Spleen (tissue), 11 donors: ENCODE measurements around the gene PRTG. TPM values are rescaled to one million over a fixed set of nuclear protein-coding genes. Genes with fewer than 3 reads are reported as not detected.

Experiments
- DNase-seq: peaks from one replicate; pipeline ENCODE4 v3.0.0-alpha.2; 2020
- H3K27ac ChIP-seq, 8 donors: fragments of 200-600 bp; sonication (generic) in 7 of 8; 1 replicate in 4 of 8; 2 replicates in 4 of 8; pipeline versions ENCODE4 v1.5.0 to v1.8.0; 2016 to 2021; ENCODE audit warnings: inconsistent platforms in 4 of 8, mild to moderate bottlenecking in 4 of 8, moderate library complexity in 1 of 8
- H3K27me3 ChIP-seq, 7 donors: fragments of 200-600 bp; sonication (generic) in 6 of 7; replicated peaks in 1 of 7; 1 replicate in 4 of 7; 2 replicates in 3 of 7; pipeline versions ENCODE4 v1.5.0 to v1.8.0; 2016 to 2021; ENCODE audit warnings: inconsistent platforms in 3 of 7, mild to moderate bottlenecking in 1 of 7
- H3K36me3 ChIP-seq, 6 donors: fragments of 200-600 bp; sonication (generic) in 5 of 6; 1 replicate in 4 of 6; 2 replicates in 2 of 6; pipeline versions ENCODE4 v1.5.0 to v1.8.0; 2016 to 2021; ENCODE audit warnings: inconsistent platforms in 2 of 6
- H3K4me1 ChIP-seq, 6 donors: fragments of 200-600 bp; sonication (generic) in 5 of 6; 1 replicate in 3 of 6; 2 replicates in 3 of 6; pipeline versions ENCODE4 v1.5.0 to v1.8.0; 2016 to 2021; ENCODE audit warnings: inconsistent platforms in 3 of 6
- H3K4me3 ChIP-seq, 8 donors: fragments of 200-600 bp; sonication (generic) in 7 of 8; 1 replicate in 4 of 8; 2 replicates in 4 of 8; pipeline versions ENCODE4 v1.5.0 to v1.8.0; 2016 to 2021; ENCODE audit warnings: inconsistent platforms in 4 of 8, mild to moderate bottlenecking in 4 of 8, moderate library complexity in 2 of 8
- H3K9me3 ChIP-seq, 8 donors: fragments of 200-600 bp; sonication (generic) in 7 of 8; 1 replicate in 4 of 8; 2 replicates in 4 of 8; pipeline versions ENCODE4 v1.5.0 to v1.8.0; 2016 to 2021; ENCODE audit warnings: inconsistent platforms in 4 of 8
- CTCF ChIP-seq, 11 experiments: fragments of 200-600 bp in 7 of 11; fragments of 450-650 bp in 4 of 11; sonication (generic) in 4 of 11; IDR thresholded peaks in 8 of 11; conservative IDR thresholded peaks in 3 of 11; 1 replicate in 7 of 11; 2 replicates in 4 of 11; pipeline versions ENCODE4 v1.4.0 to v1.8.0; 2016 to 2021; ENCODE audit warnings: antibody characterized with exemption in 11 of 11, inconsistent platforms in 4 of 11, mild to moderate bottlenecking in 1 of 11
- POLR2A ChIP-seq, 3 donors: fragments of 450-650 bp; IDR thresholded peaks; one replicate each; pipeline ENCODE4 v1.5.1; 2017; ENCODE audit warnings: antibody characterized with exemption in 3 of 3, mild to moderate bottlenecking in 1 of 3
- POLR2AphosphoS5 ChIP-seq, 3 donors: sonication (generic); formaldehyde crosslinking; IDR thresholded peaks; one replicate each; pipeline ENCODE4 v1.5.1; 2017; ENCODE audit warnings: antibody characterized with exemption in 3 of 3
- WGBS, 5 donors: extraction: QIAGEN DNeasy Blood & Tissue Kit in 3 of 5; methylation state at CpG; one replicate each; pipeline versions ENCODE4 v1.1.5 to v1.1.7; 2013 to 2018; 5-methylcytosine and 5-hydroxymethylcytosine counted together
- intact Hi-C: fragments of 100-400 bp; cut with DNase I; formaldehyde crosslinking; loops from one replicate; pipeline ENCODE4 v1.15.0; 2023; ENCODE audit warnings: low total_unique reads
- polyA plus RNA-seq, 3 donors: library from polyadenylated mRNA; stranded (reverse); fragments of 200-250 nt; gene quantifications; one replicate each; pipeline ENCODE4 v1.2.1, GENCODE V29; 2013
- total RNA-seq, 7 donors: library from RNA; depleted of rRNA in 3 of 7; stranded (reverse); fragments of >200 nt in 3 of 7; fragmentation: NEBNext Ultra II Directional in 4 of 7; extraction: Animal tissue kit (Norgen Biotek cat#: 25700) in 4 of 7; gene quantifications; one replicate each; pipeline versions ENCODE4 v1.1.0 to v1.2.1, GENCODE V29; 2016 to 2021
- donor health status: healthy with polysubstance abuse.
- donor health status: DM: no; HTN: no; CAD: no; lungs with moderate emphysema.
- donor health status: DM: no; HTN: no; CAD: no.
- donor health status: Bipolar disorder and iron deficiency.
- donor health status: healthy.
- donor health status: DM: no; HTN: no; CAD: no.
- donor health status: DM: yes; HTN: yes; CAD: no.

The PRTG gene
- total and polyA plus RNA-seq, 10 donors: 0.02 to 1.4 (median 0.49) TPM

- WGBS, 5 donors: 85 to 94% (median 90%) methylated on average over 5 of the region's 5 CpGs
- Histone ChIP-seq H3K4me1 (no peaks in the 10 kb centered on the region), H3K9me3 (no peaks in the 10 kb centered on the region), H3K4me3 (no peak overlapping the region), H3K36me3 (no peaks in the 10 kb centered on the region), H3K27me3 (no peaks in the 10 kb centered on the region), H3K27ac (no peak overlapping the region)
- DNase-seq: no peak
- intact Hi-C loops: no loop called here
- TF ChIP-seq POLR2A (IDR thresholded peaks at IDR 0.05) (no peak), POLR2AphosphoS5 (IDR thresholded peaks at IDR 0.05) (no peak), CTCF (IDR thresholded peaks at IDR 0.05 in 8 of 11, conservative IDR thresholded peaks at IDR 0.05 in 3 of 11) (no peak)
Observed at GRCh38 chr15:55660153-55660552, 82.8 kb downstream of the PRTG start.

- Histone ChIP-seq H3K36me3 (no peaks in the 10 kb centered on the region), H3K27ac (no peak overlapping the region), H3K4me3 (no peak overlapping the region), H3K4me1 (no peaks in the 10 kb centered on the region), H3K27me3 (no peaks in the 10 kb centered on the region), H3K9me3 (no peaks in the 10 kb centered on the region)
- intact Hi-C loops: no loop called here
- TF ChIP-seq POLR2AphosphoS5 (IDR thresholded peaks at IDR 0.05) (no peak), POLR2A (IDR thresholded peaks at IDR 0.05) (no peak), CTCF (IDR thresholded peaks at IDR 0.05 in 8 of 11, conservative IDR thresholded peaks at IDR 0.05 in 3 of 11) (no peak)
- no peak for DNase-seq
- WGBS, 5 donors: 94 to 97% (median 96%) methylated on average over 11 of the region's 11 CpGs
Observed at GRCh38 chr15:55659481-55659880, 83.5 kb downstream of the PRTG start.

GRCh38 chr15:55658886-55659285, 84.1 kb downstream of the PRTG start:
- Histone ChIP-seq H3K36me3 (no peaks in the 10 kb centered on the region), H3K27ac (no peak overlapping the region), H3K4me3 (no peak overlapping the region), H3K4me1 (no peaks in the 10 kb centered on the region), H3K27me3 (no peaks in the 10 kb centered on the region), H3K9me3 (no peaks in the 10 kb centered on the region)
- no peak for DNase-seq
- no peak for TF ChIP-seq CTCF (IDR thresholded peaks at IDR 0.05 in 8 of 11, conservative IDR thresholded peaks at IDR 0.05 in 3 of 11)
- no peak for TF ChIP-seq POLR2AphosphoS5 (IDR thresholded peaks at IDR 0.05)
- TF ChIP-seq POLR2A (IDR thresholded peaks at IDR 0.05): no peak
- intact Hi-C loops: no loop called here
- WGBS, 5 donors: 78 to 95% (median 82%) methylated on average over 1 of the region's 1 CpG

GRCh38 chr15:55654561-55655031, 88.4 kb downstream of the PRTG start:
- Histone ChIP-seq H3K4me1 (no peaks in the 10 kb centered on the region), H3K36me3 (no peaks in the 10 kb centered on the region), H3K4me3 (no peak overlapping the region), H3K27ac (no peak overlapping the region), H3K27me3 (no peaks in the 10 kb centered on the region), H3K9me3 (no peaks in the 10 kb centered on the region)
- WGBS, 5 donors: 59 to 83% (median 69%) methylated on average over 4 of the region's 4 CpGs
- DNase-seq: no peak
- intact Hi-C loops: no loop called here
- TF ChIP-seq POLR2A (IDR thresholded peaks at IDR 0.05) (no peak), CTCF (IDR thresholded peaks at IDR 0.05 in 8 of 11, conservative IDR thresholded peaks at IDR 0.05 in 3 of 11) (no peak), POLR2AphosphoS5 (IDR thresholded peaks at IDR 0.05) (no peak)
